HCEC 1CT (cell line): ENCODE data around the gene RPL22.

ENCODE experiments used
- DNase-seq: peaks from one replicate; pipeline ENCODE4 v3.0.0-alpha.2; 2017

The RPL22 gene

GRCh38 chr1:6199298-6200187 is at the start of gene RPL22:
RPL22 (minus strand) TSS chr1:6199595; CDS start chr1:6199573, 22 bp downstream.
- DNase-seq = peak; percentile 100

- no peak for DNase-seq
Observed at GRCh38 chr1:6248161-6248776, 48.9 kb upstream of the RPL22 start.

GRCh38 chr1:6247651-6248050 is 48.3 kb upstream of the RPL22 start:
- DNase-seq = no peak

- DNase-seq = peak; percentile 55
Observed at GRCh38 chr1:6246497-6247467, 47.4 kb upstream of the RPL22 start.

- DNase-seq = no peak
Observed at GRCh38 chr1:6245869-6246496, 46.6 kb upstream of the RPL22 start.

- DNase-seq = peak; percentile 78
Observed at GRCh38 chr1:6245086-6245868, 45.9 kb upstream of the RPL22 start.

GRCh38 chr1:6244401-6245049 is 45.1 kb upstream of the RPL22 start:
- no peak for DNase-seq

GRCh38 chr1:6243993-6244392 is 44.6 kb upstream of the RPL22 start, which contains the start of gene HES3:
HES3 (plus strand) TSS chr1:6244179; CDS start chr1:6244366, 187 bp downstream.
- DNase-seq = no peak

GRCh38 chr1:6243053-6243834 is 43.8 kb upstream of the RPL22 start:
- DNase-seq = no peak

GRCh38 chr1:6241887-6242740 is 42.7 kb upstream of the RPL22 start:
- no peak for DNase-seq

- DNase-seq = no peak
Observed at GRCh38 chr1:6241107-6241886, 41.9 kb upstream of the RPL22 start.

GRCh38 chr1:6239950-6240768 is 40.8 kb upstream of the RPL22 start:
- peak; percentile 31 for DNase-seq

- DNase-seq = no peak
Observed at GRCh38 chr1:6239213-6239752, 39.9 kb upstream of the RPL22 start.

- DNase-seq = no peak
Observed at GRCh38 chr1:6237093-6237492, 37.7 kb upstream of the RPL22 start.

GRCh38 chr1:6235296-6235677 is 35.9 kb upstream of the RPL22 start:
- no peak for DNase-seq

GRCh38 chr1:6234502-6235295 is 35.3 kb upstream of the RPL22 start:
- DNase-seq = no peak
